PC-3 (cell line): Measurements from ENCODE around the gene NBDY. TPM values are rescaled to one million over a fixed set of nuclear protein-coding genes. Genes with fewer than 3 reads are reported as not detected.
A peak's percentile ranks its signal among the peaks of the same experiment; 100 is the strongest.

Source experiments
- ATAC-seq: fragments of 200-7000 bp; cut with Tn5 transposase; 2 replicates; pipeline ENCODE4 v1.9.1; 2020; ENCODE audit warnings: mild to moderate bottlenecking, moderate library complexity
- BruUV-seq: library from RNA; stranded (reverse); fragments of 400-500 nt; replicated peaks from 2 replicates; lab custom pipeline; 2021; lab: Mats Ljungman, UMichigan
- CTCF ChIA-PET: fragments of 300-600 bp; sonication (Branson Sonifier 250); formaldehyde crosslinking; loops from one replicate; lab custom pipeline; 2022; ENCODE audit warnings: antibody characterized with exemption; lab: Charles Lee
- POLR2A ChIA-PET: fragments of 300-600 bp; sonication (Branson Sonifier 250); formaldehyde crosslinking; loops from one replicate; lab custom pipeline; 2022; ENCODE audit warnings: antibody characterized with exemption; ENCODE audit not compliant: unreplicated experiment; lab: Charles Lee
- DNase-seq: peaks from one replicate; pipeline ENCODE4 v3.0.0-alpha.2; 2015
- H2AFZ ChIP-seq: fragments of 300-600 bp; sonication (generic); 2 replicates; pipeline ENCODE4 v1.6.0; 2016; ENCODE audit warnings: antibody characterized with exemption, low read length
- H3F3A ChIP-seq: fragments of 300-600 bp; sonication (generic); one replicate; pipeline ENCODE4 v1.6.0; 2017; ENCODE audit warnings: antibody characterized with exemption, low read length, control low read depth, mild to moderate bottlenecking; ENCODE audit not compliant: unreplicated experiment
- H3K27ac ChIP-seq: fragments of 300-600 bp; sonication (generic); 2 replicates; pipeline ENCODE4 v1.5.1; 2016; ENCODE audit warnings: mild to moderate bottlenecking, low read length
- H3K27me3 ChIP-seq: fragments of 300-600 bp; sonication (generic); 2 replicates; pipeline ENCODE4 v1.6.1; 2016; ENCODE audit warnings: low read length, mixed read lengths
- H3K36me3 ChIP-seq: fragments of 300-600 bp; sonication (generic); 2 replicates; pipeline ENCODE4 v1.6.1; 2016; ENCODE audit warnings: low read depth, mixed run types, low read length, mixed read lengths
- H3K4me1 ChIP-seq: fragments of 300-600 bp; sonication (generic); 2 replicates; pipeline ENCODE4 v1.5.1; 2016; ENCODE audit warnings: low read length; ENCODE audit not compliant: insufficient read depth
- H3K4me2 ChIP-seq: fragments of 300-600 bp; sonication (generic); 2 replicates; pipeline ENCODE4 v1.6.0; 2016; ENCODE audit warnings: low read length
- H3K4me3 ChIP-seq: fragments of 300-600 bp; sonication (generic); 2 replicates; pipeline ENCODE4 v1.5.1; 2016; ENCODE audit warnings: mild to moderate bottlenecking, low read length, mixed read lengths
- H3K79me2 ChIP-seq: fragments of 300-600 bp; sonication (generic); 2 replicates; pipeline ENCODE4 v1.6.1; 2017; ENCODE audit warnings: low read length, mixed read lengths
- H3K9ac ChIP-seq: fragments of 300-600 bp; sonication (generic); 2 replicates; pipeline ENCODE4 v1.6.0; 2016; ENCODE audit warnings: mild to moderate bottlenecking, low read length
- H3K9me2 ChIP-seq: fragments of 300-600 bp; sonication (generic); replicated peaks from 2 replicates; pipeline ENCODE4 v1.6.1; 2016; ENCODE audit warnings: mixed run types, low read length, mixed read lengths
- H3K9me3 ChIP-seq: fragments of 300-600 bp; sonication (generic); 2 replicates; pipeline ENCODE4 v1.6.1; 2016; ENCODE audit warnings: low read length, mixed read lengths
- H4K20me1 ChIP-seq: fragments of 300-600 bp; sonication (generic); 2 replicates; pipeline ENCODE4 v1.6.1; 2016; ENCODE audit warnings: low read length, mixed read lengths
- EZH2 ChIP-seq: fragments of 300-600 bp; sonication (generic); IDR thresholded peaks from one replicate; pipeline ENCODE4 v1.6.1; 2017; ENCODE audit warnings: antibody characterized with exemption, mild to moderate bottlenecking, low read length; ENCODE audit not compliant: unreplicated experiment
- EZH2phosphoT487 ChIP-seq: fragments of 300-600 bp; sonication (generic); IDR thresholded peaks from 2 replicates; pipeline ENCODE4 v1.6.1; 2018; ENCODE audit warnings: mild to moderate bottlenecking, antibody characterized with exemption, low read length, borderline replicate concordance
- intact Hi-C: fragments of 100-400 bp; cut with micrococcal nuclease; formaldehyde crosslinking; loops from 2 replicates; pipeline ENCODE4 v1.9.0; 2023
- total RNA-seq: library from RNA; depleted of rRNA; stranded (reverse); fragments of >200 nt; gene quantifications from 2 replicates; pipeline ENCODE4 v1.2.3, GENCODE V29; 2014
- TF ChIP-seq, protein P1 (sequence below): fragments of 300-600 bp; sonication (generic); conservative IDR thresholded peaks from 2 replicates; pipeline ENCODE4 v1.5.1; 2017; ENCODE audit warnings: antibody characterized with exemption, low read depth, mild to moderate bottlenecking, low read length

NBDY gene
- total RNA-seq, 1 experiment from 2014 or later: 13.6 TPM

GRCh38 chrX:56751071-56751470 is 22.0 kb downstream of the NBDY start:
- H3K27ac ChIP-seq: no peak overlapping the region
- CTCF ChIA-PET: no interaction called here

DNA sequence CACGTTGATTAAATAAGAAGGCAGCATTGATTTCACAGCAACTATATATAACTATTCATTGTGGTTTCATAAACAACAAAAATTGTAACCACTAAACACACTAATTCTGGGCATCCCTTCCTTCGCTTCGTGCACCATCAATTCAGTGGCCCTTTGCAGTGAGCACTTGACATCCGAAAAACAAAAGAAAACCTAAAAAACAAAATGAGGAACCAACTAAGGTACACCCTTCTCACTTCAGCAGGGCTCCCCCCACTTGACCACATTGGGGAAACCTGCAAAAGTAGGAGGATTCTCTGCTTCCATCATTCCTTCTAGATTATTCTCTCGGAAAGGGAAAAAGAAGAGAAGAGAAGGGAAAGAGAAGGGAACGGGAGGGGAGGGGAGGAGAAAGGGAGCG is 28.3 kb downstream of the NBDY start:
- Histone ChIP-seq H3K4me3 (no peak overlapping the region), H4K20me1 (no peaks in the 10 kb centered on the region), H2AFZ (no peak overlapping the region), H3K9ac (no peak overlapping the region), H3K27ac (no peak overlapping the region), H3K9me3 (no peaks in the 10 kb centered on the region), H3K79me2 (no peaks in the 10 kb centered on the region), H3K4me2 (no peak overlapping the region), H3K4me1 (no peaks in the 10 kb centered on the region), H3F3A (no peaks in the 10 kb centered on the region), H3K36me3 (no peaks in the 10 kb centered on the region; the same call in none of the 2 replicates), H3K9me2 (no peaks in the 10 kb centered on the region), H3K27me3 (no peaks in the 10 kb centered on the region)
- DNase-seq: no peak
- POLR2A ChIA-PET: no interaction called here
- intact Hi-C loops: no loop called here
- CTCF ChIA-PET: no interaction called here
- TF ChIP-seq EZH2phosphoT487 (no peak), EZH2 (no peak)
- TF ChIP-seq, protein P1, sequence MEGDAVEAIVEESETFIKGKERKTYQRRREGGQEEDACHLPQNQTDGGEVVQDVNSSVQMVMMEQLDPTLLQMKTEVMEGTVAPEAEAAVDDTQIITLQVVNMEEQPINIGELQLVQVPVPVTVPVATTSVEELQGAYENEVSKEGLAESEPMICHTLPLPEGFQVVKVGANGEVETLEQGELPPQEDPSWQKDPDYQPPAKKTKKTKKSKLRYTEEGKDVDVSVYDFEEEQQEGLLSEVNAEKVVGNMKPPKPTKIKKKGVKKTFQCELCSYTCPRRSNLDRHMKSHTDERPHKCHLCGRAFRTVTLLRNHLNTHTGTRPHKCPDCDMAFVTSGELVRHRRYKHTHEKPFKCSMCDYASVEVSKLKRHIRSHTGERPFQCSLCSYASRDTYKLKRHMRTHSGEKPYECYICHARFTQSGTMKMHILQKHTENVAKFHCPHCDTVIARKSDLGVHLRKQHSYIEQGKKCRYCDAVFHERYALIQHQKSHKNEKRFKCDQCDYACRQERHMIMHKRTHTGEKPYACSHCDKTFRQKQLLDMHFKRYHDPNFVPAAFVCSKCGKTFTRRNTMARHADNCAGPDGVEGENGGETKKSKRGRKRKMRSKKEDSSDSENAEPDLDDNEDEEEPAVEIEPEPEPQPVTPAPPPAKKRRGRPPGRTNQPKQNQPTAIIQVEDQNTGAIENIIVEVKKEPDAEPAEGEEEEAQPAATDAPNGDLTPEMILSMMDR: no peak
- no peak for ATAC-seq
- BruUV-seq: no TSS peak

More at GRCh38 chrX:56751071-56751470, 22.0 kb downstream of the NBDY start:
- H3K4me1 ChIP-seq: peaks cover 26% of the 10 kb centered on the region
- no peak overlapping the region for H2AFZ ChIP-seq
- no peak for TF ChIP-seq EZH2
- no peak for TF ChIP-seq EZH2phosphoT487
- TF ChIP-seq, protein P1: no peak
- H3K9ac ChIP-seq: no peak overlapping the region
- ATAC-seq (peak; percentile 66), DNase-seq (peak; percentile 51)
- no peaks in the 10 kb centered on the region for H3K9me2 ChIP-seq
- POLR2A ChIA-PET: no interaction called here
- no peaks in the 10 kb centered on the region for H3K27me3 ChIP-seq
- peaks cover 2% of the 10 kb centered on the region for H3K36me3 ChIP-seq
- H3K9me3 ChIP-seq: no peaks in the 10 kb centered on the region
- H3K4me3 ChIP-seq: no peak overlapping the region
- intact Hi-C loops: no loop called here
- H4K20me1 ChIP-seq: no peaks in the 10 kb centered on the region; the same call in 1 of the 2 replicates
- no TSS peak for BruUV-seq
- H3K79me2 ChIP-seq: peaks cover 26% of the 10 kb centered on the region
- 0 out of 2 replicates have a peak overlapping the region, but pooled peaks have one; percentile 12 for H3K4me2 ChIP-seq
- no peaks in the 10 kb centered on the region for H3F3A ChIP-seq

DNA sequence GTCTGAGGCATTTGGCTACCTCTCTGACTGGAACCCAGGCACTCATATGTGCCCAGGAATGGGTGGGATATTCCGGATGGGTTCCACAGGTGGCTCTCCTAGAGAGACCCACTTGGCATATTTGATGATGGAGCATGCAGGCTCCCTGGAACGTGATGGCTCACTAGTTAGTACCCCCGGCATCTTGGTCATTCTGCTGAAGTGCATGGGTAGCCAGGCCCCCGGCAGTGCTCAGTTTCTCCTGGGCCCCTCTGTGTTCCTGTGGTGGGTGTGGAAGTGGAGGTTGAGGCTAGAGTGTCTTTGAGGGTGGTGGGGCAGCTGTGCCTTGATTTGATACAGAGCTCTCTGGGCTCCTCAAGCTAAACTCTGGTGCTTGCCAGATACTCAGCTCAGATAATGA is 29.4 kb downstream of the NBDY start:
- intact Hi-C loops: no loop called here
- Histone ChIP-seq H3K4me2 (no peak overlapping the region), H4K20me1 (no peaks in the 10 kb centered on the region), H3K9me2 (no peaks in the 10 kb centered on the region), H3K9ac (no peak overlapping the region), H3K36me3 (no peaks in the 10 kb centered on the region), H3K9me3 (no peaks in the 10 kb centered on the region), H3K27me3 (no peaks in the 10 kb centered on the region), H3K79me2 (no peaks in the 10 kb centered on the region), H2AFZ (no peak overlapping the region), H3K4me1 (no peaks in the 10 kb centered on the region), H3K4me3 (no peak overlapping the region), H3K27ac (no peak overlapping the region), H3F3A (no peaks in the 10 kb centered on the region)
- TF ChIP-seq EZH2phosphoT487 (no peak), EZH2 (no peak)
- TF ChIP-seq, protein P1: no peak
- BruUV-seq: no TSS peak
- POLR2A ChIA-PET: no interaction called here
- CTCF ChIA-PET: no interaction called here
- DNase-seq: no peak
- ATAC-seq: no peak
